H7 (cell line): ENCODE data around the gene HOXA4. TPM values are rescaled to one million over a fixed set of nuclear protein-coding genes. Genes with fewer than 3 reads are reported as not detected.

Source experiments
- DNase-seq: peaks from one replicate; pipeline ENCODE4 v3.0.0; 2012
- H3K27me3 ChIP-seq: 2 replicates; pipeline ENCODE4 v1.6.0; 2011; ENCODE audit warnings: mild to moderate bottlenecking, low read length; ENCODE audit not compliant: control insufficient read depth, insufficient read depth
- H3K36me3 ChIP-seq: replicated peaks from 2 replicates; pipeline ENCODE4 v1.5.1; 2011; ENCODE audit warnings: low read length; ENCODE audit not compliant: control insufficient read depth, insufficient read depth
- H3K4me3 ChIP-seq: 2 replicates; pipeline ENCODE4 v1.5.1; 2011; ENCODE audit warnings: low read depth, mild to moderate bottlenecking, control low read depth, low read length, moderate library complexity; ENCODE audit not compliant: insufficient read depth
- total RNA-seq: library from RNA; depleted of rRNA; stranded (reverse); fragments of >200 nt; shearing (Covaris generic); gene quantifications from 2 replicates; pipeline ENCODE4 v1.2.3, GENCODE V29; 2014

The HOXA4 gene
- total RNA-seq, 1 experiment from 2014 or later, result not detected

- no peak overlapping the region for H3K4me3 ChIP-seq
- H3K27me3 ChIP-seq, result peaks cover 99% of the 10 kb centered on the region
- no peak for DNase-seq
- H3K36me3 ChIP-seq, result no peaks in the 10 kb centered on the region
Measured at GRCh38 chr7:27141137-27141922, 10.8 kb upstream of the HOXA4 start.

GRCh38 chr7:27140126-27140857 is 9.7 kb upstream of the HOXA4 start:
- Histone ChIP-seq H3K4me3 (no peak overlapping the region), H3K36me3 (no peaks in the 10 kb centered on the region), H3K27me3 (peaks cover 99% of the 10 kb centered on the region)
- DNase-seq, result peak; percentile 38

DNA sequence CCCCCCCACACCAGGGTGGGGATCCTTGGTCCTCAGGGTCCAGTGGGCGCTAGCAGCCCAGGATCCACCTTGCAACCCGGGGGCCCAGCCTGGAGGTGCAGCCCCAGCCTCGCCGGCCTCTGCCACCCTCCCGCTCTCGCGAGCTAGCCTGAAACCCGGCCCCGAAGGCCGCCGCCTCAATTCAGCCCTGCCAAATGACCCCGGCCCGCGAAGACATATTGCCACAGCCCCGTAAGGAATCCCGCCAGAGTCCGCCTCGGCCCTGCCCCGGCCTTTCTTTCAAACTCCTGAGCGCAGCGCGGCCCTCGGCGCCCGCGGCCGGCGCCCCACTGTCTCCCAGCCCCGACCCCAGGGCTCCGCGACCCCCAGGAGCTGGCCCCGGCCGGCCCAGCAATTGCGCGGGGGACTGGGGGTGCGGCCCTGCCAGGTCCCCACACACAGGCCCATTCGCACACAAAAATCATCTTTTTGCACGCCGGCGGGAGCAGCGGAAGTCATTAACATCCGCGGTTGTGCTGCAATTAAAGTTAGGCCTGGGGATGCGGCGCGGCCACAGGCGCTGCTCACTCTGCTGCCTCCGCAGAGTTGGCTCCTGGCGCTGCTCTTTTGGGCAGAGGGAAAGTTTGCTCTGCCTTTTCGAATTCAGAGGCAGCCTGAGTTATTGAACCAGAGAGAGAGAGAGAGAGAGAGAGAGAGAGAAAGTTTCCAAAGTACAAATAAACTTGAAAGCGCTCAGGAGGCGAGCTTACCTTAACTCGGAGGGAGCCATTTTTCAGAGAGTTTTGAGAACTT is 9.0 kb upstream of the HOXA4 start:
- DNase-seq, result peak; percentile 82
- Histone ChIP-seq H3K36me3 (no peaks in the 10 kb centered on the region), H3K27me3 (peaks cover 99% of the 10 kb centered on the region), H3K4me3 (no peak overlapping the region)

DNA sequence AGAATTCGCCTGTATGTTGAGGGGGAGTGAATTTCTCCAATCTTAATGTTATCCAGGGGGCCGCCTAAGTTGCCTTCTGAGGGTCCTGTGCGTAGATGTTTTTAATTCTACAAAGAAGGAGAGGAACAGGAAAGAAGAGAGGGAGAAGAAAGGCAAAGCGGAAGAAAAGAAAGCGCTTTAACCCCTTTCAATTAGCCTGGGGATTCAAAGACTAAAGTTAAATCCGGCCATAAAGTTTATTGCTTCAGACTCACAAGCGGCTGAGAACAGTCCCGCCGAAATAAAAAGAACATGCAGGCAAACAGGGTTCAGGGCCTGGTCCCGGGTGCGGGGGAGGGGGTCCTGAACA is 8.4 kb upstream of the HOXA4 start:
- H3K36me3 ChIP-seq, result no peaks in the 10 kb centered on the region
- H3K27me3 ChIP-seq, result peaks cover 99% of the 10 kb centered on the region
- DNase-seq, result no peak
- H3K4me3 ChIP-seq, result no peak overlapping the region

DNA sequence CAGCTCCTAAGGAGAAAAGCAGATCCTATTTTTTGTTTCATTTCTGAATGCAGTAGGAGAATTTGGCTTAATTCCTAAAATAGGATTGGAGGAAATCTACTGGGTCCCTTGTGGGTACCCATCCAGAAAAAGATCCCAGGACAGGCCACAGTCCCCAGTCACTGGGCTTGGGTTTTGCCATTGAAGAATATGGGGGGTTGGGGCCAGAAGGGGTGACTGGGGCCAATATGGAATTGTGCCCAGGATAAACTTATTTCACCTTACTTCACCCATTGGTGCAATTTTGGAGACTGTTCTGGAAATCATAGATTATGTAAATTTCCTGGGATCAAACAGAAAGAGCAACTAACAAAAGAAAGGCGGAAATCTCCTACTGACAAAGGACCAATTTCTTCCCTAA is 7.9 kb upstream of the HOXA4 start:
- Histone ChIP-seq H3K36me3 (no peaks in the 10 kb centered on the region), H3K27me3 (peaks cover 100% of the 10 kb centered on the region), H3K4me3 (no peak overlapping the region)
- DNase-seq, result no peak

DNA sequence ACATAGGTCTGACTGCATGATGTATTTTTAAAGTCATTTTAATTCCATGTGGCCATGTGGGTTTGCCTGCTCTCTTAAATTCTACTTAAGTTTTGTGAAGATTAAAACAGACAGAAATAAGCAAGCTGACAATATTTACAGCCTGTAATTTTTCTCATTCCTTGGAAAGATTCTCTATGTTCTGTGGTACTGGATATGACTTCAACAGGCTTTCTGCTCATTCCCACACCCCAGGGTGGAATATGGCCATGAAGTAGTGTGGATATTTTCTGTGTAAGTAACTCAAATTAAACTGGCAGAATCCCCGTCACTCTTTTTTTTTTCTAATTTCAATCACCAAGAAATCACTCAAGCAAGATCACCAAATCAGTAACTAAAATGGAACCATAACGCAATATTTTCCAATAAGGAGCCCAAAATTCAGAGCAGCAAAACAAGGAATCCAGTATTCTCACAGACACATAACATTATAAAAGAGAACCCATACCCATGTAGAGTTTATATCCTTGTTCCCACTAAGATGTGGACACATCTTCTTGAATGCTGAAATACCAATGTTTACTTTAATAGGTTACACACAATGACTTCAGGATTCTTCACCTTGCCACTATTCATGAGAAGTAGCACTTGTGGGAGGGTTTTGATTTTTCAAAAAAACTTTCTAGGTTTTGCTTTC is 7.2 kb upstream of the HOXA4 start:
- no peak for DNase-seq
- Histone ChIP-seq H3K4me3 (no peak overlapping the region), H3K36me3 (no peaks in the 10 kb centered on the region), H3K27me3 (peaks cover 100% of the 10 kb centered on the region)

DNA sequence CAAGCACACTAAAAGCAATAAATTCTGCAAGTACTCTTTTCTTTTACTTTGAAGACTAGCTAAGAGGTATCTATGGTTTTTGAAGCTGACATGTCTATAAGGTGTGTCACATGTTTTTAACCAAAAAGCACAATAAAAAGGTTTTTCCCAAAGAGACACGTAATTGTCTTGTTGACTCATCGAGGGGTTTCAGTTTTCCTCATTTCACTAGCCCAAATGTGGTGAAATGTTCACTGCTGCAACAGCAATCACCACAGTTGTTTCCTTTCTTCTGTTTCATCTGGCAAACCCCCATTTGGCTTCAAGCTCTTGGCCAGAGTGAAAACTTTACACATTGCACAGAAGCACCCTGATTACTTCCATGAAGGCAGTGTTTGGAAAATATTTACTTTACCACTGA is 3.8 kb upstream of the HOXA4 start:
- DNase-seq, result no peak
- Histone ChIP-seq H3K4me3 (no peak overlapping the region), H3K36me3 (no peaks in the 10 kb centered on the region), H3K27me3 (peaks cover 98% of the 10 kb centered on the region)

DNA sequence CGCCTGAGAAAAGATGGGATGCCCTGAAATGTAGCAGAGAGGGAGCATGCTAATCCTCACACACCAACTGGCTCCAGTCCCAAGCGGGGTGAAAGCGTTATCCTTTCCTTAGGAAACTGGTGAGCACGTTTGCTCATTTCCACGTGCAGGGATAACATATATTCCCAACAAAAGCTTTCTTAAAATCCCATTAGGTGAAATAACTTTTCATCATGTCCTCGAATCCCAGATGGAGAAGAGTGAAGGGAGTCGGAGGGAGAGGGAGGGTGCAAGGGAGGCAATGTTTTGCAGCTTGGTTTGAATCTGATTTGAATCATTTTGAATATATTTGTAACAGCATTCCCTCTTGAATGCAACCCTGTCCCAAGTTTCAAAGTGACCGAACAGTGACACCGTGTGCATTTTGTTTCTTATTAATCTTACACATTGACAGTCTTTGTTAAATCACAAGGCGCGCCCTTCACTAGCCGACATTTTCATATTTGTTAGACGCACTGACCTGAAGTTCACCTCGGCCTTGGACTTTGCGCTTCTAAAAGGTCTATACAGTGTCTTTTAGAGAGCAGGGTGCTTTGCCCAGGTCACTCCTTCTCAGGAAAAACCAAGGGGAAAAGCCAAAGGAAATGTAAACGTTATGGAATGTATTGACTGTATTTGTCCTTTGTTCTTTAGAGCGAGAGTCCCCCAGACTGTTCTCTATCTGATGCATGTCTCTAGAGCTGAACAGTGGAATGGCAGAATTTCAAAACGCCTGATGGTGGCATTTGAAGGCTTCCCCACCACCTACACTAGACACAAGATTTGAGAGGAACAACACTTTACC is 3.1 kb upstream of the HOXA4 start:
- Histone ChIP-seq H3K27me3 (peaks cover 98% of the 10 kb centered on the region), H3K4me3 (no peak overlapping the region), H3K36me3 (no peaks in the 10 kb centered on the region)
- peak; percentile 30 for DNase-seq

GRCh38 chr7:27132978-27133377 is 2.4 kb upstream of the HOXA4 start:
- peaks cover 98% of the 10 kb centered on the region for H3K27me3 ChIP-seq
- no peak for DNase-seq
- H3K36me3 ChIP-seq, result no peaks in the 10 kb centered on the region
- no peak overlapping the region for H3K4me3 ChIP-seq

DNA sequence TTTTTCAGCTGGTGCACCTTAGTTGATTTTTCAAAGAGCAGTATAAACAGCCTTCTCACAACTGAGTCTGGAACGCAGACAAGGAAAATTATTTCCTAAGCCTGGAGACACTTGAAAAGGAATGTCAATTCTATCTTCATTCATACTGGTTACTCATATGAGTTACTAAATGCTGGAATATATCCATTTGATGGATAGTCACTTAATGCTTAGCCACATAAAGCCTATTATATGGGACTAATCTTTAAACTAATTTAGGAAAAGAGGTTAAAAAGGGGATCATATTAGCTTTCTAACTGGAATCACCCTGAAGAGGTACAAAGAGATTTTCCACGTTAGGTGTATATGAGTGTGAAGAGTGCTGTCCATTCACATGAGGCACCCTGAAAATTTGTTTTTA is 1.7 kb upstream of the HOXA4 start:
- DNase-seq, result no peak
- H3K27me3 ChIP-seq, result peaks cover 98% of the 10 kb centered on the region

DNA sequence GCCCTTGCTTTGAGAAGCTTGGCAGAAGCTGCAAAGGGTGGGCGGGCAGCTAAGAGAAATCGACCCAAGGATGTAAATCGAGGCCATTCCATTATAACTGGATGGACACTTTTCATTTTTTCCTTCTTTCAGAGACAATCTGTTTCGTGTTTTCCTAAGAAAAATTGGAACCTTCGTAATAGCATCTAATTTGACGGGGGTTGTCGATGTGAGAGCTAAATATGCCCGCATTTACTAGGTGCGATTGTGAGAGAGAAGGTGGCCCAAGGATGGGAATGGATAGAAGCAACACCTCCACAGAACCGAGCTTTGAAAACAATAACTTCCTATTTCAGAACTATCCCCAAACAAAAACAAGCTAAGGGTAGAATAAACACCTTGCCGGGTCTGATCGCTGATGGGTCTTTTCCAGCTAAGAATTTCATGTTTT is 848 bp upstream of the HOXA4 start:
- Histone ChIP-seq H3K36me3 (no peaks in the 10 kb centered on the region), H3K4me3 (peak overlapping the region; percentile 47), H3K27me3 (peaks cover 98% of the 10 kb centered on the region)
- peak; percentile 24 for DNase-seq

More for the DNA sequence above, 1.7 kb upstream of the HOXA4 start:
- Histone ChIP-seq H3K4me3 (no peak overlapping the region), H3K36me3 (no peaks in the 10 kb centered on the region)

- peaks cover 98% of the 10 kb centered on the region for H3K27me3 ChIP-seq
- no peak overlapping the region for H3K4me3 ChIP-seq
- peak; percentile 84 for DNase-seq
- H3K36me3 ChIP-seq, result no peaks in the 10 kb centered on the region
Measured at GRCh38 chr7:27129729-27130539, 623 bp downstream of the HOXA4 start.
